Stimulated activated CD8-positive, alpha-beta memory T cell treated with anti-CD3 and anti-CD28 coated beads, Interleukin-15, amount 100 ng/mL, for 48 hours (primary cell): ENCODE measurements around the gene EPYC.
"Not testable (repeated sequence)": the region's sequence is repeated elsewhere in the genome, so short reads cannot be mapped to it uniquely, and the experiment has no call there.

Experiments used
- DNase-seq, 2 donors: peaks; one replicate each; pipeline ENCODE4 v3.0.0-alpha.2; 2020; ENCODE audit warnings: low read depth in 2 of 2

The EPYC gene

DNA sequence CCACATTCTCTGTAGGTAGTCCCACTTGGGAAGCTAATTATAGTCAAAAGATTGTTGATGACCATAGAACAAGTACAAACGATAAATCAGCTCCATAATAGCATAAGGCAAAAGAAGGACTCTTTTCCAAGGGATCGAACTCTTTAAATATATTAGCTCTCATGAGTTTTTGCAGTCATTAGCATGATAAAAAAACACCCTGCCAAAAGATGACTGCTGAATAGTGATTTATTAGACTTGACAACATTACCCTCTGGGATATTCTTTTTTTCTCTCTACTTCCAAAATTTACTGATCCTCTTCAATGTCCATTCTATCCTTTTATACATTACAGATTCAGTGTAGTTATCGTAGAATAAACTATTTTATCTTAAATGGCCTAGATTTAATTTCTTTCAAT lies 14.2 kb downstream of the EPYC start:
- no peak for DNase-seq

DNA sequence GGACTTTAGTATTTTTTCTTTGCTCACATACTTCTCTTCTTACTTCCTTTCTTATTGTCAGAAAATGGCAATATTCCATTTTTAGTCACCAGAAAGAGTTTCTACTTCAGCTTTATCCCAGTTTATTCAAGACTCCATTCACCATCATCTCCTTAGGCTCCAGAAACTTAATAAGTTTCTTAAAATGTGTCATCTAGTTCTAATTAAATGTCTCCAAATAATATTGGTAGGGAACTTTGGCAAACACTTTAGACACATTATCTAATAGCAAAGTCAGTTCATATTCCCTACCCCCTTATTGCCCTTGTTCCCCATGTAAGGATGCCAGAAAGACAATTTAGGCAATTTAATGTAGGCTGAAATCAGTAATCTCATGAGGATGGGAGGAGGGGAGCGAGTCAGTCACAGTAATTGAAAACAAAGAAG lies 15.1 kb downstream of the EPYC start:
- no peak for DNase-seq

GRCh38 chr12:90987520-90987919 lies 17.3 kb downstream of the EPYC start:
- DNase-seq, result no peak

- DNase-seq, result no peak
Measured at GRCh38 chr12:90987101-90987500, 17.7 kb downstream of the EPYC start.

- DNase-seq, result not testable (repeated sequence)
Measured at GRCh38 chr12:90985331-90985730, 19.4 kb downstream of the EPYC start.

DNA sequence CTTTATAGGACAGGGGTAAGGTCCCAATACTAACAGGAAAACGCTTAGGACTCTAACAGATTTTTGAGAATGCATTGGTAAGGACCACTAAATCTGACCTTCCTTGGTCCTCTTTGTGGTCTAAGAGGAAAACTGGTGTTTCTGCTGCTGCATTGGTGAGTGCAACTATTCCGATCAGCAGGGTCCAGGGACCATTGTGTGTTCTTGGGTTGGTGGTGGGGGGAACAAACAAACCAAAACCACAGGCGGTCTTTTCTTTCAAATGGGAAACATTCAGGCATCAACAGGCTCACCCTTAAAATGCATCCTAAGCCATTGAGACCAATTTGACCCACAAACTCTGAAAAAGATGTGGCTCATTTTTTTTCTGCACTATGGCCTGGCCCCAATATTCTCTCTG lies 20.7 kb downstream of the EPYC start:
- no peak for DNase-seq

GRCh38 chr12:90982170-90982569 lies 22.6 kb downstream of the EPYC start:
- no peak for DNase-seq

- no peak for DNase-seq
Measured at GRCh38 chr12:90979951-90980350, 24.8 kb downstream of the EPYC start.

GRCh38 chr12:90979019-90979418 lies 25.8 kb downstream of the EPYC start:
- DNase-seq, result no peak

- DNase-seq, result no peak
Measured at GRCh38 chr12:90978117-90978770, 26.5 kb downstream of the EPYC start.

- DNase-seq, result no peak
Measured at GRCh38 chr12:90977224-90977623, 27.5 kb downstream of the EPYC start.

DNA sequence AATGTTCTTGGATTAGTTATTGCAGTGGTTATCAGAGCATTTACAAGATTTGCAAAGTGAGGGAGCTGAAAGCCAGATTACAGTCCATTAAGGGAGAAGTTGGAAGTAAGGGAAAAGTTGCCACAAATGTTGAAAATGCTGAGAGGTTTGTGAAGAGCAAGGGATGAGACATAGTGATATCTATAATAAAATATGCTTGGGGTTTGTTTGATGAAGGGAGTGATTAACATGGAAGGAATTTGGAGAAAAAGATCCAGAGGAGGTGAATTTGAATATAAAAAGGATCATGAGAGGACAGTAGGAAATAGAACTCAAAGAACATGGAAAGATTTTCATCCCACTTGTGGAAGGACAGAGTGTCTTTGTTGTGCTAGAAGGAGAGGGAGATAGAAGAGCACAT lies 30.5 kb downstream of the EPYC start:
- DNase-seq, result no peak

GRCh38 chr12:90972226-90972625 lies 32.5 kb downstream of the EPYC start:
- DNase-seq, result no peak

- DNase-seq, result no peak
Measured at GRCh38 chr12:90970911-90971310, 33.9 kb downstream of the EPYC start.

DNA sequence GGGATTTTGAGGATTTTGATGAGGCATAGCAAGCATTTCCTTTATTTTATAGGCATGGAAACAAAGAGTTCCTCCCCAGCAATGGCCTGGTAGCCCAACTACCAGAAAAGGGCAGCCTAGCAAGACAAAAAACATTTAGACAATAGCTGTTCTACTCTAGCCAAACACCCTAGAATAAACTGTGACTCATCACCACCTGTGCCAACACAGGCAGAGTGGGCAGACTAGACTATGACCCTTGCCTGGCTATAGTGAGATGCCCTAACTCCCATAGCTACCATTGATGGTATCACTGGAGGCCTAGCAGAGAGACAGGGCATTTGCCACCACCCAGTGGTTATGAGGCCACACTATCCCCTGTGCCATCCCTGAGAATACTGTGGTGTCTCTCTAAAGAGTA lies 34.3 kb downstream of the EPYC start:
- no peak for DNase-seq

DNA sequence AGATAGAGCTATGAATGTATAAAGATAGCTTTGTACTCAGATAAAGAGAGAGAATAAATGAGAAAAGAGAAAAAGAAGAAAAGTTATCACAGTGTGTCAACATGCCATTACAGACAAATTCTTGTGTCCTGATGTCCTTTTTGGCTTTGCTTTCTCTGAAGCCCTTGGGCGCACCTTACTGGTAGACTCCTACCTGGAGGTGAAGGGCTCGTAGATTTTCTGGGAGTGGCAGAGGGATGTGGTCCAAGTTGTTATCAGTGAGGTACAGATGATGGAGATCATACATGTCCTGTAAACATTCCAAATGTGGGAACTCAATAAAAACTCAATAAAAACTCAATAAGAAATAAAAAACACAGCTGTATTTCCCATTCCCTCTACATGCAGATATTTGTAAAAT lies 34.9 kb downstream of the EPYC start:
- DNase-seq, result no peak

- DNase-seq, result no peak
Measured at GRCh38 chr12:90969346-90969745, 35.4 kb downstream of the EPYC start.

GRCh38 chr12:90965204-90965603 lies 39.6 kb downstream of the EPYC start:
- no peak for DNase-seq

DNA sequence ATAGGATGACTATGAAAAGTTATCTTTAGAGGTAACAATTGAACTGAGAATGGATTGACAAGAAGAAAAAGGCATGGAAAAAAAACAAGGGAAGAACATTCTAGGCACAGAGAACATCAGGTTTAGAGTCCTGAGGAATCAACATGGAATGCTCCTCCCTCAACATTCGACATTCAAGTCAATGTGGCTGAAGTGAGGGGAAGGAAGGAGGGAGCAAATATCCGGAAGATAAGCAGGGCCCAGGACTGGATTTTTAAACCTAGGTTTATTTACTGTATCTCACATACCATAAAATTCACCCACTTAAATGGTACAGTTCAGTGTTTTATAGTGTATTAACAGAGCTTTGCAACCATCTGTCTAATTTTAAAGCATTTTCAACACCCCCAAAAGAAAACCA lies 40.2 kb downstream of the EPYC start:
- DNase-seq, result no peak

- no peak for DNase-seq
Measured at GRCh38 chr12:90963946-90964345, 40.8 kb downstream of the EPYC start.

DNA sequence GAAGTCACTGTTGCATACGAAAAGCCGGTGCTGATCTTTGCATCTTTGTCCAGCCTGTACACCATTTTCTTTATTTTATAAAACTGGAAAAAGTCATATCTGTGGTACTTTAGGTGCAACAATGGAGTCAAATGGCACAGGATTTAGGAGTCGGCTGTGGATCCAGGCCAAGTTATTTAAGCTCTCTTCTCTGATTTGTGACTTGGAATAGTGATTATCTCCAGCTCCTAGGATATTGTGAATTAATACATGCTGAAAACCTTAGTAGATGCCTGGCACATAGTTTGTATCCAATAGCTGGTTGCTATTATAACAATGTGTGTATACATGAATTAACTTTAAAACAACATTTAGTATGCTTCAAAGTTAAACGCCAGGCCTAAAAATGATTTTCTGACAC lies 43.6 kb downstream of the EPYC start:
- DNase-seq, result no peak

DNA sequence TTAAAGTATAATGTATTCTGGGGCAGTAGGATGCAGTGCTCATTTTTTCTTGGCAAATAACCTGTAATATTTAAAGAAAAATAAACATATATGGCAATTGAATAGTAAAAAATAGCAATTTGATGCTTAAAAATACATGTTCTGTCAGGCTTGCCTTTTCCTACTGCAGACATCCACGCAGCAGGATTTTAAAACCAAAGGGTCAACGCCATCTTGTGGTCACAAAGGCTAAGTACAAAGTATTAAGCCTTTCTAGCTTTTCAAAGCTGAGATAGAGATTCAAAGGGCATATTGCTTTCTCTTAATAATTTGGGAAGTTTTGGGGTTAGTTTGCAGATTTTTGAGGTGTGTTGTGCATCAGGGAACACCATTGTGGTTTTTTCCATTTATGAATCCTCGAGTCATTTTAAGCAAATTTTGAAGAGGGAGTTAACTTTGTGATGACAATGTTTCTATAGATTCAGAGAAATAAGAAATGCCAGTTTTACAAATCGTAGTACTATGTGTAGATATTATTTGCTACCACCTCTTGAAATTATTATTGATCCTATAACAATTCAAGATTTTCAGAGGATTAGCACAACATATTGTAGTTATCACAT lies 45.1 kb downstream of the EPYC start:
- no peak for DNase-seq

DNA sequence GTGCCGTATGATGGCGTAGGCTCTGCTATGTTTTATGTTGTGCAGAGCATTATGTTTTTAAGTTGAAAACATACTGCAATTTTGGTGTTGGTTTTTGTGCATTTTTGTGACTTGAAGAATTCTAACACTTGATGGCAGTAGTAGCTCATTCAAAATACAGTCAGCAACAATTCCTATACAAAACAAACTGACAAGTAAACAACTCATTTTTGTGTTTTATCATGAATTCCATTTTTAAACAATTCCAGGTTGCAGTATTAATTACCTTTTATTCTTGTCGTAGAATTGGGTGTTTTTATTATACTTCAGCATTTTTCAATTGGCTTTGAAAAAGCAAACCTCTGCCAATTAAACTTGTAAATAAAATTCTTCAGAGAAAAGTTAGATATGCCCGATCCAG lies 45.7 kb downstream of the EPYC start:
- DNase-seq, result no peak

DNA sequence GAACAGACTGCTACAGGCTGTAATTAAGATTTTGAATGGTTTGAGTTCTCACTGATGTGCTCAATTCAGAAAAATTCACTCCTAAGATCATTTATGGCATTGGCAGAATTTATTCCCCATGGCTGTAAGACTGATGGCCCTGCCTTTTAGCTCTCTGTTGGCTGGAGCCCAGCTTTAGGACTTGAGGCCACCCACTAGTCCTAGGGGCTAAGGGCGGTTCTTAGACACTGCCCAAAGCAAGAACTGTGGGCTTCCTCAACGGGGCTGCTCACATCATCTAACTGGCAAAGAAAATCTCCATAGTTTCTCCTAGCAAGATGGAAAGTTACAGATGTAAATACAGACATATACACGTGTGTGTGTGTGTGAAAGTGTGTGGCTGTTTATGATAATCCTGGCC lies 46.4 kb downstream of the EPYC start:
- no peak for DNase-seq
